ENCODE results near the gene LMBRD2. TPM values are rescaled to one million over a fixed set of nuclear protein-coding genes. Genes with fewer than 3 reads are reported as not detected.

The LMBRD2 gene
- total and polyA plus RNA-seq, 10 of the 15 experiments (the other 5 are each of a cell fraction or from before 2014, with no cell fraction given): 0.90 to 9.8 (median 6.5) TPM

- Histone ChIP-seq H3K79me2 (ENCODE audit: control insufficient read depth, insufficient read depth, low read length) (no peaks in the 10 kb centered on the region), H3K9ac (ENCODE audit: control insufficient read depth, insufficient read depth, low read length) (no peak overlapping the region), H3K27me3 (replicated peaks in 1 of 2; ENCODE audit: control insufficient read depth in 2 of 2, insufficient read depth in 2 of 2, low read length in 1 of 2) (no peaks in the 10 kb centered on the region; a peak in 1 of 4 replicates), H3K4me1 (ENCODE audit: control insufficient read depth, insufficient read depth, low read length) (no peaks in the 10 kb centered on the region), H3K9me3 (replicated peaks; ENCODE audit: control insufficient read depth, insufficient read depth, low read length) (no peaks in the 10 kb centered on the region), H2AFZ (ENCODE audit: control insufficient read depth, low read depth, low read length) (no peak overlapping the region), H3K4me2 (ENCODE audit: control insufficient read depth, insufficient read depth) (no peak overlapping the region), H3K4me3 (no peak overlapping the region), H3K36me3 (ENCODE audit: control insufficient read depth in 2 of 2, insufficient read depth in 2 of 2, low read length in 1 of 2) (no peaks in the 10 kb centered on the region), H4K20me1 (ENCODE audit: control insufficient read depth, insufficient read depth) (no peaks in the 10 kb centered on the region), H3K27ac (ENCODE audit: control insufficient read depth, insufficient read depth) (no peak overlapping the region)
- ChIA-PET POLR2A (no interaction called here), SMC1A (ENCODE audit: uncharacterized antibody, unreplicated experiment) (no interaction called here), CTCF (no interaction called here), RAD21 (ENCODE audit: unreplicated experiment) (no interaction called here)
- intact Hi-C loops (cut with micrococcal nuclease; ENCODE audit: unreplicated experiment): no loop called here
- TF ChIP-seq LARP7 (IDR thresholded peaks at IDR 0.05) (no peak), IRF4 (IDR thresholded peaks at IDR 0.05; ENCODE audit: low read depth, low read length) (no peak), TCF3 (IDR thresholded peaks at IDR 0.05; ENCODE audit: borderline replicate concordance, insufficient read depth, low read depth, low read length) (no peak), GATAD2B (conservative IDR thresholded peaks at IDR 0.05; ENCODE audit: low read depth) (no peak), HCFC1 (IDR thresholded peaks at IDR 0.05; ENCODE audit: low read length) (no peak), ZNF384 (IDR thresholded peaks at IDR 0.05; ENCODE audit: borderline replicate concordance, low read depth, low read length) (no peak), ESRRA (IDR thresholded peaks at IDR 0.05; ENCODE audit: low read length) (no peak), ZNF207 (IDR thresholded peaks at IDR 0.05; ENCODE audit: borderline replicate concordance) (no peak), IKZF2 (IDR thresholded peaks at IDR 0.05) (no peak), BHLHE40 (IDR thresholded peaks at IDR 0.05; ENCODE audit: borderline replicate concordance in 1 of 2, low read depth in 2 of 2, low read length in 1 of 2) (no peak), MEF2B (IDR thresholded peaks at IDR 0.05; ENCODE audit: partially characterized antibody, poor library complexity, severe bottlenecking) (no peak), POLR2A (IDR thresholded peaks at IDR 0.05; ENCODE audit: low read depth, low read length) (no peak), NFIC (IDR thresholded peaks at IDR 0.05; ENCODE audit: low read depth, low read length) (no peak), NFXL1 (IDR thresholded peaks at IDR 0.05; ENCODE audit: borderline replicate concordance) (no peak), POLR2AphosphoS5 (IDR thresholded peaks at IDR 0.05; ENCODE audit: low read length) (no peak), TBL1XR1 (IDR thresholded peaks at IDR 0.05; ENCODE audit: low read depth, low read length) (no peak), JUND (IDR thresholded peaks at IDR 0.05; ENCODE audit: low read depth, low read length) (no peak), POU2F2 (IDR thresholded peaks at IDR 0.05; ENCODE audit: borderline replicate concordance, low read depth, low read length) (no peak), SP1 (IDR thresholded peaks at IDR 0.05; ENCODE audit: low read depth, low read length) (no peak)
- TF ChIP-seq, protein P1, sequence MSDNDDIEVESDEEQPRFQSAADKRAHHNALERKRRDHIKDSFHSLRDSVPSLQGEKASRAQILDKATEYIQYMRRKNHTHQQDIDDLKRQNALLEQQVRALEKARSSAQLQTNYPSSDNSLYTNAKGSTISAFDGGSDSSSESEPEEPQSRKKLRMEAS (IDR thresholded peaks at IDR 0.05; ENCODE audit: low read depth, low read length): no peak
- FAIRE-seq: no peak
- 0% methylated on average over 2 of the region's 2 CpGs for WGBS (ENCODE audit: insufficient coverage, insufficient replicate concordance, low lambda C conversion rate, missing lambda C conversion rate)
- no TSS peak for BruUV-seq (replicated peaks)
- no peak for ATAC-seq
- DNase-seq (ENCODE audit: low read depth, low spot score): no peak
- in situ Hi-C loops (cut with MboI): no loop called here
Observed at GRCh38 chr5:36058776-36059175, 92.9 kb downstream of the LMBRD2 start.
